GM19397 (cell line): ENCODE results near the gene BPIFB4.
"Not testable (repeated sequence)": the region's sequence is repeated elsewhere in the genome, so short reads cannot be mapped to it uniquely, and the experiment has no call there.

Experiments used
- ATAC-seq: cut with Tn5 transposase; IDR thresholded peaks from one replicate; pipeline ENCODE4 v1.9.1; 2021; ENCODE audit warnings: mild to moderate bottlenecking, moderate library complexity; ENCODE audit not compliant: unreplicated experiment

BPIFB4 gene

DNA sequence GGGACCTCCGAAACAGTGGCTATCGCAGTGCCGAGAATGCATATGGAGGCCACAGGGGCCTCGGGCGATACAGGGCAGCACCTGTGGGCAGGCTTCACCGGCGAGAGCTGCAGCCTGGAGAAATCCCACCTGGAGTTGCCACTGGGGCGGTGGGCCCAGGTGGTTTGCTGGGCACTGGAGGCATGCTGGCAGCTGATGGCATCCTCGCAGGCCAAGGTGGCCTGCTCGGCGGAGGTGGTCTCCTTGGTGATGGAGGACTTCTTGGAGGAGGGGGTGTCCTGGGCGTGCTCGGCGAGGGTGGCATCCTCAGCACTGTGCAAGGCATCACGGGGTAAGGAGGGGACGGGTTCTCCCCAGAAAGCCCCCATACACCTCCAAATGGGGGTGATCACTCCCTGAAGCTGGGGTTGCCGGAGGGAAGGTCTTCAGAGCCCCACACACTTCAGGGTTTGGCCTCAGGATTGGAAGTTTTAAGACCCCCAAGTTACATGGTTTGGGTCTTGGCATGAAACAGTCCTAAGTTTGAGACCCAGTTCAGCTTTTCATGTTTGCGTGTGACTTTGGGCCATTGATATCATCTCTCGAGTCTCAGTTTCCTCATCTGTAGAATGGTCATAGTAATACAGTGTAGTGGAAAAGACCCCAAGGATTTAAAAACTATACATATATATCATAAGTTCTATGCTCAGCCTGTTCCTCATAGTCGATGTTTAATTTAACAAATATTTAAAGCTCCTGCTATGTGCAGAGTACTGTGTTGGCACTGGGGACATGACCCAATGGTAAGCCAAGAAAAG, 4.3 kb downstream of the BPIFB4 start:
- ATAC-seq, result no peak

DNA sequence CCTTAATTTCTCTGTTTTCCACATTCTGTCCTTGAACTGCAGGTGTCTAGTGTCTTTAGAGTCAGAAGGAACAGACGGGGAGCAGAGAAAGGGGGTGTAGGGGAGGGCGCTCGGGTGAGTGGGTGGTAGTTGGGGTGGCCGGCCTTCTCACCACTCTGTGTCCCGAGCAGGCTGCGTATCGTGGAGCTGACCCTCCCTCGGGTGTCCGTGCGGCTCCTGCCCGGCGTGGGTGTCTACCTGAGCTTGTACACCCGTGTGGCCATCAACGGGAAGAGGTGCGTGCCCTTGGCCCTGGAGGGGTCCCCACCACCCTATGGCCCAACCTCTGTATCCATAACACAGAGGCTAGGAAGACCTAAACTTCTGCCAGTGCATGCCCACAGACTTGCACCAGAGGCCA, 5.3 kb downstream of the BPIFB4 start:
- no peak for ATAC-seq

DNA sequence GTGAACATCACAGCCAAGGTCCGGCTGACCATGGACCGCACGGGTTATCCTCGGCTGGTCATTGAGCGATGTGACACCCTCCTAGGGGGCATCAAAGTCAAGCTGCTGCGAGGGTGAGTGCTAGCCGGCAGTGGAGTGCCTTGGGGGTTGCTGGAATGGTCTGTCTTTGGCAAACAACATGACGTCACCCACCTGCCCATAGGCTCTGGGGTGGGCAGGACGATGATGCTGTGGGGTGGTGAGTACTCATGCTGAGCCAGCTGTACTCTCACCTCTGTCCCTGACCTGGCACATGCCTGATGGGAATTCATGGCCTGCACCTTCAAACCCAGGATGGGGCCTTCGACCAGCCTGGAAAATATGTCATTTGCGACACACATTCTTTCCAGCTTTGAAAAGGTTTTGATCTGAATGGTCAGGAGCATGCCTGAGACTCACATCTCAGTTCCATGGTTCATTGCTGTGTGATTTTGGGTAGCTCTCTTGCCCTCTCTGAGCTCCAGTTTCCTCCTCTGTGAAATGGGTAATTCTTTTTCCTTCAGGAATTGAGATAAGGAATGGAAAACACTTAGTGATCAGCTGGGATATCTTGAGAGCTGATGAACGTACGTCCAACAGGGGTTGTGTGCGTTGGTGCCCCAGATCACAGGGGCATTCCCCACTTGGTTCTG, 6.7 kb downstream of the BPIFB4 start:
- ATAC-seq, result no peak

DNA sequence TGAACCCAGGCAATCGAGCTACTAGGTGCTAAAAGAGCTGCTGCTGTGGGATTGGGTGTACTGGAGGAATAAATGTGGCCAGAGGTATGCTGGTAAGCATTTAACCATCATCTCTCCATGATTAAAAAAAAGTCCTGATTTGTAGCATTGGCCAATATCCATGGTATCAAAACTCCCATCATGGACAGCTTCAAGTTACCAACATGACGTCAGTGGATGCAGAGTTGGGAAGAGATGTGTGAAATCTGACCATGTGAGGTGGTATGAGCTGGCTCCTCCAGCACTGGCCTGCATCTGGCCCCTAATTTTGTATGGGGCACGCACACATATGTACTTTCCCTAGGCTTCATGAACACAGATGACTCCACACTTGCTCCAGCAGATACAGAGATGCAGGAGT, 11.7 kb downstream of the BPIFB4 start:
- no peak for ATAC-seq

DNA sequence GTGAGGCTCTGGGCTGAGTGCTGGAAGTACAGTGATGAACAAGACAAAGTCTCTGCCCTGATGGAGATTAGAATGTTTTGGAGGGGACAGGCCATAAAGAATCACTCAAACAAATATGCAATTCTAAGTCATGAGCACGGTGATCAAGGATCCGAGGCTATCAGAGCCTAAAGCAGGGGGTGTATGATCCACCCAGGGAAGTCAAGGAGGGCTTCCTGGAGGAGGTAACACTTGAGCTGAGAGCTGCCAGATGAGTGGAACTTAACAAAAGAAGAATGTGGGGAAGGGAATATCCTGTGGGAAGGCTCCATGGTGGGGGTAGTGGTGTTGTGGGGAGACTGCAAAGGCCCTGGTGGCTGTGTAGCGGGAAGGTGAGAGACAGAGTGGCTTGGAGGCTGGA, 12.2 kb downstream of the BPIFB4 start:
- ATAC-seq, result no peak

DNA sequence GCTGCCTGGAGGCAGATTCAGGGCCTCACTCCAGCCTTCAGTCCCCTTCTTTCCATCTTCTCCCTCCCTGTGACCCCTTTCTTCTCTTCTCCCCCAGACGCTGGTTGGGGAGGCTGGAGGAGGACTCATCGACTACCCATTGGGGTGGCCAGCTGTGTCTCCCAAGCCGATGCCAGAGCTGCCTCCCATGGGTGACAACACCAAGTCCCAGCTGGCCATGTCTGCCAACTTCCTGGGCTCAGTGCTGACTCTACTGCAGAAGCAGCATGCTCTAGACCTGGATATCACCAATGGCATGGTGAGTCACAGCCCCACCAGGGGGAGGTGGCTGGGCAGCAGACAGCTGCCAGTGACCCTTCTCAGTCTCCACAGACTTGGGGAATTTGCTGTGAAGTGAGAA, 12.9 kb downstream of the BPIFB4 start:
- no peak for ATAC-seq

DNA sequence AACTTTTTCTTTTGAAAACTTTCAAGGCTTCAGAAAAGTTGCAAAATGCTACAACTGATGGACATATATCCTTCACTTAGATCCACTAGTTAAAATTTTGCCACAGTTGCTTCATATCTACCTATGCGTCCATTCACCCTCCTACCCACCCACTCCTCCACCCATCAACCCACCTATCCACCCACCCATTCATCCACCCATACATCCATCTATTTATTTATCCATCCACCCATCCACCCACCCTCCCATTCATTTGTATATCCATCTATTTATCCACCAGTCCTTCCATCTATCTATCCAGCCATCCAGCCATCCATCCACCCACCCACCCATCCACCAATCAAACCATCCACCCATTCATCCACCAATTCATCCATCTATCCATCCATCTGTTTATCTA, 13.6 kb downstream of the BPIFB4 start:
- no peak for ATAC-seq

DNA sequence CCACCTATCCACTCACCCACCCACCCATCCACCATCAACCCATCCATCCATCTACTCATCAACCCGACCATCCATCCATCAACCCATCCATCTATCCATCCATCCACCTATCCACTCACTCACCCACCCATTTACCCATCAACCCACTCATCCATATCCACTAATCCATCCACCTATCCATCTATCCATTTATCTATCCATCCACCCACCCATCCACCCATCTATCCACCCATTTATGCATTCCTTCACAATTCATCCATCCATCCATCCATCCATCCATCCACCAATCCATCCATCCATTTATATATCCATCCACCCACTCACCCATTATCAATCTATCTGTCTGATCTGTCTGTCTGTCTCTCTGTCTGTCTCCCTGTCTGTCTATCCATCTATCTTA, 14.1 kb downstream of the BPIFB4 start:
- ATAC-seq, result no peak

DNA sequence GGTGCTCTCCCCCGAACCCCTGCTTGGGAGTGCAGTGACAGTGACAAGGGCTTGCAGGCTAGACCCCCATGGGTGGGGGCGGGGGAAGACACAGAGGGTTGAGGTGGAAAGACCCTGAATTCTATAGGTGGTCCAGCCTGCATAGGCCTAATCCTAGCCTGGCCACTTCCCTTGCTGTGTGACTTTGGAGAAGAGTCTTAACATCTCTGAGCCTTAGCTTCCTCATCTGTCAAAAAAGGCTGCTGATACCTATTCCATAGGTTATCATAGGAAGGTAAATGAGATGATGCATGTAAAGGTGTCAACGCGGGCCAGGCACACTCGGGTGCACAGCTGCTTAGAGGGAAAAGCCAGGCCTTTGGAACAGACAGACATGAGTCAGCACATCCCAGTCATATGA, 15.8 kb downstream of the BPIFB4 start:
- no peak for ATAC-seq

DNA sequence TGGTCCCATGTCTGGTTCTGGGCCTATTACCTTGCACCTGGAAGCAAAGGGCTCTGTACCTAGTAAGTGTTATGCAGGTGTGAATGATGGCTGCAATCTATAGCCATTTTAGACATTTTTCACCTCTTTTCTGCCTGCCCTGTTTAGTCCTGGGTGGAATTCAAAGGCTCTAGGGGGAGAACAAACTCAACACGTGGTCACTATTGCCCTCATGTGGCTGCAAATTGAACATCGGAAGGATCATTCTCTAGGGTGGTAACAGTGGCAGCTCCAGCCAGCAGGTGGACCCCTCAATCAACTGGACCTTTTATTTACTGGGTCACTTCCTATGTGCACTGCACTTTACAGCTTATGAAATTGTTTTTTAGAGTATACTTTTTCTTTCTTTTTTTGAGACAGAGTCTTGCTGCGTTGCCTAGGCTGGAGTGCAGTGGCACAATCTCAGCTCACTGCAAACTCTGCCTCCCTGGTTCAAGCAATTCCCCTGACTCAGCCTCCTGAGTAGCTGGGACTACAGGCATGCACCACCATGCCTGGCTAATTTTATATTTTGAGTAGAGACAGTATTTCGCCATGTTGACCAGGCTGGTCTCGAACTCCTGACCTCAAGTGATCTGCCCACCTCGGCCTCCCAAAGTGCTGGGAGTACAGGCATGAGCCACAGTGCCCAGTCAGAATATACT, 16.6 kb downstream of the BPIFB4 start:
- ATAC-seq, result not testable (repeated sequence)

DNA sequence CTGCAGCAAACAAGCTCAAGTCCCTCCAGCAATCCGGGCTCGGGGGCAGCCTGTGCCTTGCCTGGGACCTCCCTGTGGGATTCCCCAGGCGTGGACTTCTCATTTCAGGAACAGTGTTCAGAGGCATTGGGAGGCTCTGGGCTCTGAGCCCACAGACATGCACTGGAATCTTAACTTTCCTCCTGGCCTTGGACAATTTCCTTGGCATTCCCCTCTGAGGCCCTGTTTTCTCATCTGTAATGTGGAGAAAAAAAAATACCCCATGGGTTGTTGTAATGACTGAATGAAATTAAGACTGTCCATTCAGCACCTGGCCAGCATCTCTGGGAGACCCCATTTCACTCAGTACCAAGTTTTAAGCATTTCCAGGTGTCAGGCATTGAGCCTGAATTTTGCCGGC, 17.6 kb downstream of the BPIFB4 start:
- no peak for ATAC-seq

DNA sequence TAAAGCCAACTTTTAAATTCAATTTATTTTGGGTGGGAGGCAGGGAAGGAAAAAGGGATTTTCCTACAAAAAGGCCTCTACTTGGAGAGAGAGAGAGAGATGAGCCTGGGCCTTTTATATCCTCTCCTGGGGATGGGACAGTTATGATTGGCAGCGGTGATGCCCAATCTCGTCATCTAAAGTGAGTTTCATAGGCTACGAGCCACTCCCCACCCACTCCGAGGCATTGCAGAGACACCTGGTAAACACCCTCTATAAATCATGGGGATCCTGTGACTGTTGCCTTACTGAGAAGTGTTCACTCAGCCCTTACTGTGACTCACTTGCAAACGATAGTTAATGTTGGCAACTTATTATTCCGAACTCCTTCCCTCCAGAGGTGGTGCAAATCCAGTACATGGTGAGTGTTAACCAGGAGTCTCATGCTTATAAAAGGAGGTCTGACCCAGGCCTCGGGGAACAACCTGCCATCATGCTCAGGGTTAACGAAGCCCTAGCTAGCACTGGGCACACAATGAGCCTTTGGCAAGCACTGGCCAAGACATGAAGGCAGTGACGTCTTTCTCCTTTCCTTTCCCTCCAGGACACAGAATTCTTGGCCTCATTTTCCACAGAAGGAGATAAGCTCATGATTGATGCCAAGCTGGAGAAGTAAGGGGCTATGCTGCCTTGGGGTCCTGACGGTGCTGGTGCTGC, 20.5 kb downstream of the BPIFB4 start:
- no peak for ATAC-seq

DNA sequence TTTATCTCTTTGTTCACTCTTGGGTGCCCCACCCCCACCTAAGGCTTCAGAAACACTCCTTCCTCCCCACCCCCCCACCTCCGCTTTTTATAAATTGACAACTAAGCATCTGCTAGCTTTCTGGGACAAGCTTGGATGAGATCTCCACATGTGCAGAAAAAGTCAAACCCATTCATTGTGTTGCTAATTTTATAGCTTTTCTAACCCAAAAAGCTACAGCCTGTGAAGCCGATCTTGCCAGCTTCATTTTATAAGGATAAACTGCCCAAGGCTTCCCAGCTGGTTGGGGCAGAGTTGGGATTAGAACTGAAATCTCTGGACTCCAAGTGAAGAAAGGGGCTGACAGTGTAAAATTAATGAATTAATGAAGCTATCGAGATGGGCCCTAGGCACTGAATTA, 24.1 kb downstream of the BPIFB4 start:
- no peak for ATAC-seq

DNA sequence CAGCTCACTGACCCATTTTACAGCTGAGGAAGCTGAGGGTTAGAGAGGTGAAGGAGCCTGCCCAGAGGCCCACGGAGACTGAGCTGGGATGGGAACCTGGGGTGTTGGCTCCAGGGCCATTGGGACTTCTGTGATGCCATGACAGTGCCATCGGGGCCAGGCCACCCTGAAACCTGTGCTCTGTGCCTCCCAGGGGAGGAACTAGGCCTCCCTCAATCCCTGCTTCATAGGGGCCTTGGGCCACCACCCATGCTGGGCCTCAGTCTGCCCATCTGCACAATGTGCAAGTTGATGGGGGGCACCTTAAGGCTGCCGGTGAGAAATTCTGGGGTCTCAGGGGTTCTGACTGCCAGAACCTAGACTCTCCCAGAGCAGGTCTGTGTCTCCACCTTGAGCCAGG, 24.9 kb downstream of the BPIFB4 start:
- no peak for ATAC-seq

DNA sequence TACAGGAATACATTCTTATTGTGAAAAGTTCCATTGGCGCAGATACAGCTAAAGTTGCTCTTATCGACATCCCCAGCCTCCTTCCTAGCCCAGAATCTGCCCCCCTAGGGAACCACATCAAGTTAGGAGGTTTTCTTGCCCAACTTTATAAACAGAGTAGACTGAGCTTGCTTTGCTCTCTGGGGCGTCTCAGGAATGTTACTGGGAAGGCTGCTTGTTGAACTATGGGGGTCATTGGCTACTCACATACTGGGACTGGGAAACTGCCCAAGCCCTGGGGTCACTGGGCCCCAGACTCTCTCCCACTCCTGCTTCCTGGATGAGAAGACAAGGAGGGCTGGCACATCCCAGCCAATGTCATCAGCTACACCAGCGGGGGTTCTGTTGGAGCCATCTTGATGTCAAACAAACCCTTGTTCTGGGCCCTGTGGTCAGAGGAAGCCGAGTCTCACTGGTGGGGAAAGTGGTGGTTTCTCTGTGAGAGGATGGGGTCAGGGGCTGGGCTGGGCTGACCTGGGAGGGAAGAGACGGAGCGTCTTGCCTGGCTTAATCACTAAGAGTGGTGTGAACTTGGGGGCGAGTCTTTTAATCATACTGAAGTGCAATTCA, 26.0 kb downstream of the BPIFB4 start:
- no peak for ATAC-seq

DNA sequence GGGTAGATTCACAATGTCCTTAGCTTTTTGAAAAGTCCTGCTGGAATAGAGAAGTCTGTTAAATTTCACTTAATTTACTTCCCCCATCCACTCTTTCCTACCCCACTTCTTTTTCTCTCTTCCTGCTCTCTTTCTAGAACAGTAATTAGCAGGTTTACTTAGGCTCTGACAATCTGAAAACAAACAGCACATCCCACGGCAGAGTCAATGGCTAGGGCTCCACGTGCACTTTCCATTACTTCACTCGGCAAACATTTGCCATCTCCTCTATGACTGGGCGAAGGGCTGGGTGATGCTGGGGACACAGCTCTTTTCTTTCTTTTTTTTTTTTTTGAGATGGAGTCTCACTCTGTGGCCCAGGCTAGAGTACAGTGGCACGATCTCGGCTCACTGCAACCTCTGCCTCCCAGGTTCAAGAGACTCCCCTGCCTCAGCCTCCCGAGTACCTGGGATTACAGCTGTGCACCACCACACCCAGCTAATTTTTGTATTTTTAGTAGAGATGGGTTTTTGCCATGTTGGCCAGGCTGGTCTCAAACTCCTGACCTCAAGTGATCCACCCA, 26.7 kb downstream of the BPIFB4 start:
- not testable (repeated sequence) for ATAC-seq

DNA sequence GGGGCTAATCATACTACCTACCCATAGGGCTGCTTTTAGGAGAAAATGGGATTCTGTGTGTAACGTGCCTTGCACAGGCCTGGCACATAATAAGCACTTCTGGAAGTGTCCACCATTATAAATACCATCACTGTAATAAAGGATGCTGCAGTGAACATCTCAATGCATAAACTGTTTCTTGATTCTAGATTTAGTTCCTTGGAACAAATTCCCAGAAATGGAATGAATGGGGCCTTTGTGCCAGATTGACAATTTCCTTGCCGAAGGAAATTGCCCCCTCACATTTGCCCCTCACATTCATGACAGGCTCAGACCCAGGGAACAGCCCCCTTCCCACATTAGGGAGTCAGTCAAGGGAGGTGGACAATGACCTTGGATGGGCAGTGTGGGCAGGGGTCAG, 29.2 kb downstream of the BPIFB4 start:
- ATAC-seq, result no peak

DNA sequence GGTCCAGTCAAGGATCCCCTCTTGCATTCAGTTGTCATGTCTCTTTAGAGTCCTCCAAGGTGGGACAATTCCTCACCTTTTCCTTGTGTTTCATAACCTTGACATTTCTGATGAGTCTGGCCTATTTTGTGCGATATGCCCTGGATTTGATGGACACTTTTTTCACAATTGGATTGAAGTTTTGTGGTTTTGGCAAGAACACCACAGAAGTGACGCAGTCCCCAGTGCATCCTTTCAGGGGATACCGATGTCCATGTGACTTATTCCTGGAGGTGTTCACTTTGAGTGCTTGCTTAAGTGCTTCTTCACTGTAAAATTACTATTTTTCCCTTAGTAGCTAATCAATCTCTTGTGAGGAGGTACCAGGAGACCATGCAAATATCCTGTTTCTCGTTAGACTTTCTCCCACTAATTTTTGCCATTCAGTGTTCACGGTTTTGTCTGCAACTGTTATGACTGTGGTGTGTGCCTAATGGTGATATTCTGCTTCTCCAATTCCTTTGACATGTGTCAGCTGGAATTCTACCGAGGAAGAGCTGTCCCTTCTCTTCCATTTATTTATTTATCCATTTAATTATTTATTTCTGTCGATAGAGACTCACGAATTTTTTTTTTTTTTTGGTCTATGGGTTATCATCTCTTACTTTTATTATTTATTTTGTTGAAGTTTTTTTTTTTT, 30.8 kb downstream of the BPIFB4 start:
- ATAC-seq, result no peak

DNA sequence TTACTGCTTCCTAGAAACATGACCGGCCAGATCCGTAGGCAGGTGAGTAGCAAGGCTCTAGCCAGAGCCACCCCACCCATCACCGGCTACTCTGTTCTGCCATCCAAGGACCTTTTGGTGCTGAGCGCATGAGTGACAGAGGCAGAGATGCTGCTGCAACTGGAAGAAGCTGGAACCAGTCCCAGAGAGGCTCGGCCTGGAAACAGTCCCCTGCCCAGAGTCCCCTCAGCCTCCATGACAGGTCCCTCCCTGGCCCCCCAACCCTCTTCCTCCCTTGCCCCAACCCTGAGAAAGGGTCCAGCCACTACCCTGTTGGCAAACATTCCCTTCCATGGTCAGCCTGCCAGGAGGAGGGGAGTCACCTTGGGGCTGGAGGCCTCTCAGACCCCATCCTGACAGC, 31.9 kb downstream of the BPIFB4 start:
- no peak for ATAC-seq
